Endothelial cell of umbilical vein (primary cell): ENCODE results near the gene HBM. TPM values are rescaled to one million over a fixed set of nuclear protein-coding genes. Genes with fewer than 3 reads are reported as not detected.

Experiments
- BruUV-seq: library from RNA; stranded (reverse); fragments of 400-500 nt; replicated peaks from 2 replicates; lab custom pipeline; 2021; lab: Mats Ljungman, UMichigan
- CTCF ChIA-PET: fragments of 300-600, 350-600 bp; sonication (Branson Sonifier 250); formaldehyde crosslinking; loops from one replicate; lab custom pipeline; 2021; ENCODE audit warnings: antibody characterized with exemption, inconsistent platforms; lab: Charles Lee
- POLR2A ChIA-PET: fragments of 300-600, 350-600 bp; sonication (Branson Sonifier 250); formaldehyde crosslinking; loops from one replicate; lab custom pipeline; 2021; ENCODE audit warnings: antibody characterized with exemption, inconsistent platforms; lab: Charles Lee
- DNase-seq: peaks from one replicate; pipeline ENCODE4 v3.0.0-alpha.2; 2011; ENCODE audit warnings: low read depth, low spot score
- FAIRE-seq: peaks from 2 replicates; lab custom pipeline; 2011; peaks lifted over from hg19 to GRCh38; lab: Jason Lieb, UNC
- H2AFZ ChIP-seq: 2 replicates; pipeline ENCODE4 v1.6.0; 2012; ENCODE audit warnings: low read depth, low read length, control low read depth, inconsistent platforms
- H3K27ac ChIP-seq: 2 replicates; pipeline ENCODE4 v1.5.1; 2011; ENCODE audit warnings: low read depth, mild to moderate bottlenecking, control low read depth, low read length, moderate library complexity; ENCODE audit not compliant: insufficient read depth
- H3K27me3 ChIP-seq, 2 experiments: 2 replicates each; pipeline versions ENCODE4 v1.6.0 to v1.6.1; 2011; ENCODE audit warnings: low read length in 2 of 2, mixed read lengths in 1 of 2; ENCODE audit not compliant: control insufficient read depth in 2 of 2, insufficient read depth in 2 of 2
- H3K36me3 ChIP-seq, 2 experiments: 2 replicates in 1 of 2; 3 replicates in 1 of 2; pipeline ENCODE4 v1.5.1; 2011; ENCODE audit warnings: low read length in 2 of 2, mild to moderate bottlenecking in 1 of 2, moderate library complexity in 1 of 2; ENCODE audit not compliant: control insufficient read depth in 2 of 2, insufficient read depth in 2 of 2; ENCODE audit errors: extremely low read depth in 1 of 2
- H3K4me1 ChIP-seq: 3 replicates; pipeline ENCODE4 v1.5.1; 2011; ENCODE audit warnings: mild to moderate bottlenecking, low read length; ENCODE audit not compliant: control insufficient read depth, insufficient read depth; ENCODE audit errors: extremely low read depth
- H3K4me2 ChIP-seq: 2 replicates; pipeline ENCODE4 v1.6.1; 2011; ENCODE audit warnings: low read length, control low read depth, mixed read lengths; ENCODE audit not compliant: insufficient read depth
- H3K4me3 ChIP-seq, 3 experiments: fragments of 200-600 bp in 1 of 3; sonication (generic), shearing (Covaris generic) in 1 of 3; replicated peaks in 1 of 3; 2 replicates each; pipeline ENCODE4 v1.5.1; 2011 to 2016; ENCODE audit warnings: control low read depth in 3 of 3, low read length in 3 of 3, mild to moderate bottlenecking in 2 of 3, inconsistent platforms in 1 of 3, low read depth in 1 of 3, moderate library complexity in 1 of 3; ENCODE audit not compliant: insufficient read depth in 1 of 3
- H3K79me2 ChIP-seq: 2 replicates; pipeline ENCODE4 v1.6.0; 2012; ENCODE audit warnings: low read length, inconsistent platforms; ENCODE audit not compliant: control insufficient read depth, insufficient read depth
- H3K9ac ChIP-seq: replicated peaks from 2 replicates; pipeline ENCODE3; 2011; ENCODE audit warnings: low read length, control low read depth; ENCODE audit not compliant: insufficient read depth; ENCODE audit errors: extremely low read depth
- H3K9me1 ChIP-seq: replicated peaks from 3 replicates; pipeline ENCODE4 v1.6.0; 2011; ENCODE audit warnings: mild to moderate bottlenecking, low read length; ENCODE audit not compliant: control insufficient read depth, insufficient read depth; ENCODE audit errors: extremely low read depth
- H3K9me3 ChIP-seq: replicated peaks from 2 replicates; pipeline ENCODE4 v1.5.1; 2012; ENCODE audit warnings: low read length, inconsistent platforms; ENCODE audit not compliant: control insufficient read depth, insufficient read depth
- H4K20me1 ChIP-seq: replicated peaks from 2 replicates; pipeline ENCODE3; 2011; ENCODE audit warnings: mild to moderate bottlenecking, low read length; ENCODE audit not compliant: control insufficient read depth, insufficient read depth; ENCODE audit errors: extremely low read depth
- CTCF ChIP-seq, 2 donors: IDR thresholded peaks; 1 replicate in 1 of 2; 2 replicates in 1 of 2; pipeline ENCODE4 v1.5.1; 2011; ENCODE audit warnings: low read length in 2 of 2, mild to moderate bottlenecking in 2 of 2, moderate library complexity in 2 of 2, control low read depth in 1 of 2, inconsistent platforms in 1 of 2, low read depth in 1 of 2; ENCODE audit not compliant: insufficient read depth in 1 of 2; ENCODE audit errors: extremely low read depth in 1 of 2
- EZH2 ChIP-seq: IDR thresholded peaks from 2 replicates; pipeline ENCODE4 v1.6.1; 2012; ENCODE audit warnings: borderline replicate concordance, low read depth, mild to moderate bottlenecking, moderate library complexity, low read length, inconsistent platforms; ENCODE audit not compliant: severe bottlenecking
- FOS ChIP-seq: IDR thresholded peaks from 2 replicates; pipeline ENCODE4 v1.6.1; 2011; ENCODE audit warnings: mild to moderate bottlenecking, low read length, moderate library complexity, borderline replicate concordance; ENCODE audit not compliant: insufficient read depth
- GATA2 ChIP-seq: IDR thresholded peaks from 2 replicates; pipeline ENCODE4 v1.7.0; 2011; ENCODE audit warnings: low read depth, mild to moderate bottlenecking, moderate library complexity, mixed read lengths, low read length; ENCODE audit not compliant: insufficient read length, insufficient read depth
- dilution Hi-C: fragments of 300-500 bp; cut with MboI; formaldehyde crosslinking; loops from one replicate; pipeline ENCODE4 v1.15.0; 2019; ENCODE audit warnings: low sequenced_read_pairs; ENCODE audit not compliant: extremely low pct_ligation_motif_present
- intact Hi-C: fragments of 100-400 bp; cut with micrococcal nuclease; formaldehyde crosslinking; loops from one replicate; pipeline ENCODE4 v1.10.0; 2022
- polyA plus RNA-seq, 4 experiments: library from polyadenylated mRNA; depleted of rRNA in 3 of 4; stranded (reverse) in 3 of 4; unstranded in 1 of 4; fragments of >200 nt; gene quantifications; 2 replicates each; pipeline versions ENCODE4 v1.2.1 to v1.2.3, GENCODE V29; 2011 to 2012; ENCODE audit warnings: missing spikeins in 1 of 4
- total RNA-seq: library from RNA; stranded (reverse); gene quantifications from 2 replicates; pipeline ENCODE4 v1.2.3, GENCODE V29; 2021

The HBM gene
- total and polyA plus RNA-seq, 2 donors (not counting 3 experiments of a cell fraction or from before 2014, with no cell fraction given): not detected

GRCh38 chr16:119835-120491 is 45.8 kb upstream of the HBM start:
- no peaks in the 10 kb centered on the region for H3K9me1 ChIP-seq
- no peaks in the 10 kb centered on the region for H3K9me3 ChIP-seq
- no peak overlapping the region for H3K9ac ChIP-seq
- H3K27ac ChIP-seq: no peak overlapping the region
- no TSS peak for BruUV-seq
- no peak overlapping the region for H3K4me3 ChIP-seq
- no peaks in the 10 kb centered on the region for H4K20me1 ChIP-seq
- no peaks in the 10 kb centered on the region for H3K27me3 ChIP-seq
- H3K36me3 ChIP-seq: peaks cover 0 to 7% of the 10 kb centered on the region in 2 experiments
- intact Hi-C loops: no loop called here
- FAIRE-seq (no peak), DNase-seq (no peak)
- no peak overlapping the region for H2AFZ ChIP-seq
- TF ChIP-seq GATA2 (no peak), FOS (no peak)
- CTCF ChIA-PET: interaction anchor here (0.6 to 4.0 kb wide), 6 partner anchors 9 to 242 kb away, joined by 3 to 34 read pairs (median 8); partner anchors contain the start of genes HBQ1 and NPRL3
- H3K4me2 ChIP-seq: no peak overlapping the region
- no peaks in the 10 kb centered on the region for H3K4me1 ChIP-seq
- dilution Hi-C loops: no loop called here
- POLR2A ChIA-PET: no interaction called here
- H3K79me2 ChIP-seq: no peaks in the 10 kb centered on the region

- no peaks in the 10 kb centered on the region for H3K79me2 ChIP-seq
- no peaks in the 10 kb centered on the region for H3K4me1 ChIP-seq
- DNase-seq (no peak), FAIRE-seq (no peak)
- H3K9ac ChIP-seq: no peak overlapping the region
- H3K9me3 ChIP-seq: no peaks in the 10 kb centered on the region
- H3K4me3 ChIP-seq: no peak overlapping the region
- dilution Hi-C loops (no loop called here), intact Hi-C loops (no loop called here)
- H3K36me3 ChIP-seq: peaks cover 0 to 7% of the 10 kb centered on the region in 2 experiments
- H2AFZ ChIP-seq: no peak overlapping the region
- BruUV-seq: no TSS peak
- no peaks in the 10 kb centered on the region for H3K9me1 ChIP-seq
- H4K20me1 ChIP-seq: no peaks in the 10 kb centered on the region
- no peak overlapping the region for H3K4me2 ChIP-seq
- H3K27me3 ChIP-seq: no peaks in the 10 kb centered on the region
- TF ChIP-seq CTCF (IDR thresholded peaks at IDR 0.05; ENCODE audit: extremely low read depth in 1 of 2, insufficient read depth in 1 of 2, low read depth in 1 of 2, low read length in 2 of 2) (no peak), FOS (no peak), EZH2 (no peak), GATA2 (no peak)
- H3K27ac ChIP-seq: no peak overlapping the region
- ChIA-PET CTCF (interaction anchor here (1.4 to 2.9 kb wide), 2 partner anchors 8 to 241 kb away, joined by 6 to 11 read pairs; no protein-coding TSS in a partner anchor), POLR2A (no interaction called here)
These were observed 45.0 kb upstream of the HBM start for GRCh38 chr16:120756-121155.
